ENCODE measurements around the gene COBLL1.

COBLL1 gene

GRCh38 chr2:164693390-164693789, 148.2 kb downstream of the COBLL1 start:
- H3K4me3 ChIP-seq (ENCODE audit: low read depth, low read length): no peak overlapping the region

- no peak overlapping the region for H3K4me3 ChIP-seq (ENCODE audit: low read depth, low read length)
Measured at GRCh38 chr2:164692958-164693357, 148.7 kb downstream of the COBLL1 start.

- no peak overlapping the region for H3K4me3 ChIP-seq (ENCODE audit: low read depth, low read length)
Measured at GRCh38 chr2:164692114-164692513, 149.5 kb downstream of the COBLL1 start.

GRCh38 chr2:164691346-164691887, 150.2 kb downstream of the COBLL1 start:
- H3K4me3 ChIP-seq (ENCODE audit: low read depth, low read length): no peak overlapping the region

GRCh38 chr2:164690361-164690760, 151.3 kb downstream of the COBLL1 start:
- H3K4me3 ChIP-seq (ENCODE audit: low read depth, low read length): no peak overlapping the region

- no peak overlapping the region for H3K4me3 ChIP-seq (ENCODE audit: low read depth, low read length)
Measured at GRCh38 chr2:164688896-164689419, 152.7 kb downstream of the COBLL1 start.

- no peak overlapping the region for H3K4me3 ChIP-seq (ENCODE audit: low read depth, low read length)
Measured at GRCh38 chr2:164681009-164681408, 160.6 kb downstream of the COBLL1 start.

- no peak overlapping the region for H3K4me3 ChIP-seq (ENCODE audit: low read depth, low read length)
Measured at GRCh38 chr2:164678631-164679149, 162.9 kb downstream of the COBLL1 start.

GRCh38 chr2:164677733-164678132, 163.9 kb downstream of the COBLL1 start:
- no peak overlapping the region for H3K4me3 ChIP-seq (ENCODE audit: low read depth, low read length)

GRCh38 chr2:164677271-164677670, 164.4 kb downstream of the COBLL1 start:
- no peak overlapping the region for H3K4me3 ChIP-seq (ENCODE audit: low read depth, low read length)

- H3K4me3 ChIP-seq (ENCODE audit: low read depth, low read length): no peak overlapping the region
Measured at GRCh38 chr2:164675687-164676086, 165.9 kb downstream of the COBLL1 start.

- H3K4me3 ChIP-seq (ENCODE audit: low read depth, low read length): no peak overlapping the region
Measured at GRCh38 chr2:164675027-164675426, 166.6 kb downstream of the COBLL1 start.

GRCh38 chr2:164671664-164672396, 169.8 kb downstream of the COBLL1 start:
- H3K4me3 ChIP-seq (ENCODE audit: low read depth, low read length): no peak overlapping the region

GRCh38 chr2:164669291-164669690, 172.3 kb downstream of the COBLL1 start:
- H3K4me3 ChIP-seq (ENCODE audit: low read depth, low read length): no peak overlapping the region

GRCh38 chr2:164667566-164667965, 174.1 kb downstream of the COBLL1 start:
- no peak overlapping the region for H3K4me3 ChIP-seq (ENCODE audit: low read depth, low read length)

GRCh38 chr2:164664070-164664469, 177.6 kb downstream of the COBLL1 start:
- no peak overlapping the region for H3K4me3 ChIP-seq (ENCODE audit: low read depth, low read length)

- H3K4me3 ChIP-seq (ENCODE audit: low read depth, low read length): no peak overlapping the region
Measured at GRCh38 chr2:164662868-164663631, 178.6 kb downstream of the COBLL1 start.

GRCh38 chr2:164662066-164662465, 179.6 kb downstream of the COBLL1 start:
- no peak overlapping the region for H3K4me3 ChIP-seq (ENCODE audit: low read depth, low read length)

GRCh38 chr2:164661349-164661748, 180.3 kb downstream of the COBLL1 start:
- no peak overlapping the region for H3K4me3 ChIP-seq (ENCODE audit: low read depth, low read length)

- H3K4me3 ChIP-seq (ENCODE audit: low read depth, low read length): no peak overlapping the region
Measured at GRCh38 chr2:164657129-164657528, 184.5 kb downstream of the COBLL1 start.

- no peak overlapping the region for H3K4me3 ChIP-seq (ENCODE audit: low read depth, low read length)
Measured at GRCh38 chr2:164655750-164656149, 185.9 kb downstream of the COBLL1 start.

GRCh38 chr2:164655336-164655735, 186.3 kb downstream of the COBLL1 start:
- H3K4me3 ChIP-seq (ENCODE audit: low read depth, low read length): no peak overlapping the region
